ENCODE measurements around the gene LSP1. TPM values are rescaled to one million over a fixed set of nuclear protein-coding genes. Genes with fewer than 3 reads are reported as not detected.
"Not testable (repeated sequence)": the region's sequence is repeated elsewhere in the genome, so short reads cannot be mapped to it uniquely, and the experiment has no call there.

The LSP1 gene
- polyA plus RNA-seq, 4 donors = 4.5 to 45.1 (median 22.3) TPM

GRCh38 chr11:1882265-1883238 lies 29.7 kb downstream of the LSP1 start:
- H3K36me3 ChIP-seq (ENCODE audit: control insufficient read depth in 3 of 3, insufficient read depth in 2 of 3, low read depth in 1 of 3, low read length in 3 of 3) = peaks cover 0 to 8% (median 0%) of the 10 kb centered on the region in 3 donors
- DNase-seq (peak; percentile 70 to 90), FAIRE-seq (no peak)
- H3K9me3 ChIP-seq (ENCODE audit: control insufficient read depth in 2 of 2, insufficient read depth in 1 of 2, low read depth in 1 of 2, low read length in 1 of 2) = no peaks in the 10 kb centered on the region
- 36 to 40% (median 36%) methylated on average over 21 to 23 of the region's 23 CpGs for WGBS, 3 donors
- no peaks in the 10 kb centered on the region for H3K27me3 ChIP-seq (ENCODE audit: control insufficient read depth in 3 of 3, insufficient read depth in 3 of 3, low read length in 3 of 3)
- peaks cover 0 to 32% (median 0%) of the 10 kb centered on the region in 3 donors for H3K4me1 ChIP-seq (ENCODE audit: control insufficient read depth in 3 of 3, insufficient read depth in 2 of 3, low read depth in 1 of 3, low read length in 2 of 3)
- peak overlapping the region in 2 of 3 donors; percentile 6 to 60 for H3K27ac ChIP-seq (ENCODE audit: low read depth in 1 of 3, low read length in 2 of 3)
- no peak overlapping the region for H3K4me3 ChIP-seq (ENCODE audit: low read depth in 1 of 3, low read length in 3 of 3)

- 88 to 91% (median 90%) methylated on average over 14 of the region's 14 CpGs for WGBS, 3 donors
- FAIRE-seq (no peak), DNase-seq (no peak)
- Histone ChIP-seq H3K36me3 (ENCODE audit: control insufficient read depth in 3 of 3, insufficient read depth in 2 of 3, low read depth in 1 of 3, low read length in 3 of 3) (peaks cover 0 to 12% (median 0%) of the 10 kb centered on the region in 3 donors), H3K27ac (ENCODE audit: low read depth in 1 of 3, low read length in 2 of 3) (no peak overlapping the region), H3K4me1 (ENCODE audit: control insufficient read depth in 3 of 3, insufficient read depth in 2 of 3, low read depth in 1 of 3, low read length in 2 of 3) (peaks cover 0 to 22% (median 0%) of the 10 kb centered on the region in 3 donors), H3K27me3 (ENCODE audit: control insufficient read depth in 3 of 3, insufficient read depth in 3 of 3, low read length in 3 of 3) (no peaks in the 10 kb centered on the region), H3K4me3 (ENCODE audit: low read depth in 1 of 3, low read length in 3 of 3) (no peak overlapping the region), H3K9me3 (ENCODE audit: control insufficient read depth in 2 of 2, insufficient read depth in 1 of 2, low read depth in 1 of 2, low read length in 1 of 2) (no peaks in the 10 kb centered on the region)
Measured at GRCh38 chr11:1883346-1884302, 30.7 kb downstream of the LSP1 start.

GRCh38 chr11:1884303-1884700 lies 31.4 kb downstream of the LSP1 start:
- H3K4me1 ChIP-seq (ENCODE audit: control insufficient read depth in 3 of 3, insufficient read depth in 2 of 3, low read depth in 1 of 3, low read length in 2 of 3) = peaks cover 0 to 21% (median 0%) of the 10 kb centered on the region in 3 donors
- no peaks in the 10 kb centered on the region for H3K27me3 ChIP-seq (ENCODE audit: control insufficient read depth in 3 of 3, insufficient read depth in 3 of 3, low read length in 3 of 3)
- 74 to 93% (median 86%) methylated on average over 5 of the region's 5 CpGs for WGBS, 3 donors
- H3K27ac ChIP-seq (ENCODE audit: low read depth in 1 of 3, low read length in 2 of 3) = no peak overlapping the region
- H3K36me3 ChIP-seq (ENCODE audit: control insufficient read depth in 3 of 3, insufficient read depth in 2 of 3, low read depth in 1 of 3, low read length in 3 of 3) = peaks cover 0 to 12% (median 0%) of the 10 kb centered on the region in 3 donors
- FAIRE-seq = no peak
- no peak for DNase-seq
- no peak overlapping the region for H3K4me3 ChIP-seq (ENCODE audit: low read depth in 1 of 3, low read length in 3 of 3)
- no peaks in the 10 kb centered on the region for H3K9me3 ChIP-seq (ENCODE audit: control insufficient read depth in 2 of 2, insufficient read depth in 1 of 2, low read depth in 1 of 2, low read length in 1 of 2)

- H3K27me3 ChIP-seq (ENCODE audit: control insufficient read depth in 3 of 3, insufficient read depth in 3 of 3, low read length in 3 of 3); H3K27ac ChIP-seq (ENCODE audit: low read depth in 1 of 3, low read length in 2 of 3); FAIRE-seq; DNase-seq; H3K9me3 ChIP-seq (ENCODE audit: control insufficient read depth in 2 of 2, insufficient read depth in 1 of 2, low read depth in 1 of 2, low read length in 1 of 2); H3K4me3 ChIP-seq (ENCODE audit: low read depth in 1 of 3, low read length in 3 of 3): not testable (repeated sequence)
- Histone ChIP-seq H3K36me3 (ENCODE audit: control insufficient read depth in 3 of 3, insufficient read depth in 2 of 3, low read depth in 1 of 3, low read length in 3 of 3) (peaks cover 0 to 12% (median 0%) of the 10 kb centered on the region in 3 donors), H3K4me1 (ENCODE audit: control insufficient read depth in 3 of 3, insufficient read depth in 2 of 3, low read depth in 1 of 3, low read length in 2 of 3) (peaks cover 0 to 11% (median 0%) of the 10 kb centered on the region in 3 donors)
- 84 to 90% (median 89%) methylated on average over 13 of the region's 13 CpGs for WGBS, 3 donors
Measured at GRCh38 chr11:1886551-1886950, 33.7 kb downstream of the LSP1 start.

GRCh38 chr11:1887451-1888346 lies 34.8 kb downstream of the LSP1 start:
- Histone ChIP-seq H3K36me3 (ENCODE audit: control insufficient read depth in 3 of 3, insufficient read depth in 2 of 3, low read depth in 1 of 3, low read length in 3 of 3) (peaks cover 0 to 10% (median 0%) of the 10 kb centered on the region in 3 donors), H3K4me1 (ENCODE audit: control insufficient read depth in 3 of 3, insufficient read depth in 2 of 3, low read depth in 1 of 3, low read length in 2 of 3) (peaks cover 0 to 2% (median 0%) of the 10 kb centered on the region in 3 donors)
- WGBS, 3 donors = 77 to 80% (median 77%) methylated on average over 11 of the region's 11 CpGs

GRCh38 chr11:1888347-1888753 lies 35.5 kb downstream of the LSP1 start:
- WGBS, 3 donors = 46 to 66% (median 53%) methylated on average over 9 of the region's 9 CpGs
- H3K9me3 ChIP-seq (ENCODE audit: control insufficient read depth in 2 of 2, insufficient read depth in 1 of 2, low read depth in 1 of 2, low read length in 1 of 2) = no peaks in the 10 kb centered on the region
- H3K27me3 ChIP-seq (ENCODE audit: control insufficient read depth in 3 of 3, insufficient read depth in 3 of 3, low read length in 3 of 3) = peaks cover 0 to 3% (median 0%) of the 10 kb centered on the region in 3 donors
- FAIRE-seq (no peak), DNase-seq (no peak)
- no peak overlapping the region for H3K4me3 ChIP-seq (ENCODE audit: low read depth in 1 of 3, low read length in 3 of 3)
- H3K4me1 ChIP-seq (ENCODE audit: control insufficient read depth in 3 of 3, insufficient read depth in 2 of 3, low read depth in 1 of 3, low read length in 2 of 3) = no peaks in the 10 kb centered on the region
- no peak overlapping the region for H3K27ac ChIP-seq (ENCODE audit: low read depth in 1 of 3, low read length in 2 of 3)
- H3K36me3 ChIP-seq (ENCODE audit: control insufficient read depth in 3 of 3, insufficient read depth in 2 of 3, low read depth in 1 of 3, low read length in 3 of 3) = peaks cover 0 to 8% (median 0%) of the 10 kb centered on the region in 3 donors

More at GRCh38 chr11:1887451-1888346, 34.8 kb downstream of the LSP1 start:
- H3K9me3 ChIP-seq (ENCODE audit: control insufficient read depth in 2 of 2, insufficient read depth in 1 of 2, low read depth in 1 of 2, low read length in 1 of 2) = no peaks in the 10 kb centered on the region
- H3K27me3 ChIP-seq (ENCODE audit: control insufficient read depth in 3 of 3, insufficient read depth in 3 of 3, low read length in 3 of 3) = peaks cover 0 to 3% (median 0%) of the 10 kb centered on the region in 3 donors
- no peak overlapping the region for H3K27ac ChIP-seq (ENCODE audit: low read depth in 1 of 3, low read length in 2 of 3)
- DNase-seq = no peak
- H3K4me3 ChIP-seq (ENCODE audit: low read depth in 1 of 3, low read length in 3 of 3) = no peak overlapping the region
- FAIRE-seq = no peak

- Histone ChIP-seq H3K4me1 (ENCODE audit: control insufficient read depth in 3 of 3, insufficient read depth in 2 of 3, low read depth in 1 of 3, low read length in 2 of 3) (no peaks in the 10 kb centered on the region), H3K36me3 (ENCODE audit: control insufficient read depth in 3 of 3, insufficient read depth in 2 of 3, low read depth in 1 of 3, low read length in 3 of 3) (peaks cover 0 to 8% (median 0%) of the 10 kb centered on the region in 3 donors), H3K9me3 (ENCODE audit: control insufficient read depth in 2 of 2, insufficient read depth in 1 of 2, low read depth in 1 of 2, low read length in 1 of 2) (no peaks in the 10 kb centered on the region), H3K27ac (ENCODE audit: low read depth in 1 of 3, low read length in 2 of 3) (peak overlapping the region in 1 of 3 donors; percentile 1), H3K4me3 (ENCODE audit: low read depth in 1 of 3, low read length in 3 of 3) (no peak overlapping the region), H3K27me3 (ENCODE audit: control insufficient read depth in 3 of 3, insufficient read depth in 3 of 3, low read length in 3 of 3) (peaks cover 0 to 3% (median 0%) of the 10 kb centered on the region in 3 donors)
- no peak for DNase-seq
- WGBS, 3 donors = 82 to 85% (median 84%) methylated on average over 6 of the region's 6 CpGs
- no peak for FAIRE-seq
Measured at GRCh38 chr11:1888811-1889210, 35.9 kb downstream of the LSP1 start.

Measured in small intestine (tissue), 7 donors.